HepG2 (cell line): ENCODE results near the gene EYA2.

Source experiments
- STAT6 ChIP-seq: sonication (generic); formaldehyde crosslinking; IDR thresholded peaks from 2 replicates; pipeline ENCODE4 v1.4.0; 2020; ENCODE audit warnings: missing genetic modification reagents, mild to moderate bottlenecking, borderline replicate concordance
- TCF12 ChIP-seq, 2 experiments: fragments of 450-650 bp in 1 of 2; sonication (generic) in 1 of 2; formaldehyde crosslinking in 1 of 2; IDR thresholded peaks; 2 replicates each; pipeline versions ENCODE4 v1.6.1 to v1.8.0; 2017 to 2022; ENCODE audit warnings: antibody characterized with exemption in 1 of 2, mild to moderate bottlenecking in 1 of 2, missing genetic modification reagents in 1 of 2, moderate library complexity in 1 of 2
- ZNF224 ChIP-seq: sonication (generic); formaldehyde crosslinking; IDR thresholded peaks from 2 replicates; pipeline ENCODE4 v1.5.0; 2020; ENCODE audit warnings: mild to moderate bottlenecking, missing genetic modification reagents

GRCh38 chr20:47089151-47089550 is 194.5 kb downstream of the EYA2 start:
- TF ChIP-seq TCF12 (IDR thresholded peaks at IDR 0.05) (no peak), TCF12 (CRISPR knock-in tag; IDR thresholded peaks at IDR 0.05) (no peak), STAT6 (CRISPR knock-in tag) (no peak), ZNF224 (no peak)
